H1 (cell line): ENCODE measurements around the gene LVRN. TPM values are rescaled to one million over a fixed set of nuclear protein-coding genes. Genes with fewer than 3 reads are reported as not detected.

Experiments used
- CTCF ChIA-PET: fragments of 300-600 bp; sonication (Branson Sonifier 250); formaldehyde crosslinking; loops from one replicate; lab custom pipeline; 2021; ENCODE audit not compliant: partially characterized antibody; lab: Charles Lee
- POLR2A ChIA-PET: fragments of 300-600 bp; sonication (Branson Sonifier 250); formaldehyde crosslinking; loops from one replicate; lab custom pipeline; 2021; ENCODE audit warnings: inconsistent platforms; ENCODE audit not compliant: partially characterized antibody; lab: Charles Lee
- DNase-seq, 2 experiments: peaks; one replicate each; pipeline versions ENCODE4 v3.0.0 to v3.0.0-alpha.2; 2010 to 2022; ENCODE audit warnings: low spot score in 2 of 2, low read depth in 1 of 2, mixed read lengths in 1 of 2
- FAIRE-seq: peaks from 2 replicates; lab custom pipeline; 2011; peaks lifted over from hg19 to GRCh38; lab: Jason Lieb, UNC
- H2AFZ ChIP-seq: 2 replicates; pipeline ENCODE4 v1.8.1; 2012; ENCODE audit warnings: low read length, inconsistent platforms
- H2AK5ac ChIP-seq: 2 replicates; pipeline ENCODE4 v1.6.1; 2013; ENCODE audit warnings: low read depth, low read length
- H2BK120ac ChIP-seq: replicated peaks from 2 replicates; pipeline ENCODE3; 2013; ENCODE audit warnings: low read depth, low read length, inconsistent platforms
- H2BK12ac ChIP-seq: 2 replicates; pipeline ENCODE4 v1.6.1; 2013; ENCODE audit warnings: low read depth, low read length
- H2BK15ac ChIP-seq: 2 replicates; pipeline ENCODE4 v1.6.1; 2013; ENCODE audit warnings: low read length
- H2BK20ac ChIP-seq: 2 replicates; pipeline ENCODE4 v1.6.1; 2013; ENCODE audit warnings: low read length
- H2BK5ac ChIP-seq: 2 replicates; pipeline ENCODE4 v1.6.1; 2013; ENCODE audit warnings: low read depth, low read length
- H3K14ac ChIP-seq: 2 replicates; pipeline ENCODE4 v1.6.1; 2013; ENCODE audit warnings: inconsistent platforms; ENCODE audit not compliant: insufficient read length
- H3K18ac ChIP-seq: 2 replicates; pipeline ENCODE4 v1.6.1; 2013; ENCODE audit warnings: low read length; ENCODE audit errors: extremely low read depth
- H3K23ac ChIP-seq: 2 replicates; pipeline ENCODE4 v1.6.1; 2013; ENCODE audit warnings: inconsistent platforms; ENCODE audit not compliant: insufficient read length
- H3K23me2 ChIP-seq: 2 replicates; pipeline ENCODE4 v1.6.1; 2013; ENCODE audit warnings: low read depth, low read length
- H3K27ac ChIP-seq: 2 replicates; pipeline ENCODE4 v1.6.1; 2011; ENCODE audit warnings: low read depth, low read length, inconsistent platforms
- H3K27me3 ChIP-seq, 4 experiments: replicated peaks in 1 of 4; 1 replicate in 1 of 4; 2 replicates in 3 of 4; pipeline versions ENCODE4 v1.6.1 to v1.8.1; 2011 to 2013; ENCODE audit warnings: low read length in 3 of 4, mild to moderate bottlenecking in 3 of 4, inconsistent platforms in 2 of 4, mixed read lengths in 2 of 4, moderate library complexity in 1 of 4; ENCODE audit not compliant: control insufficient read depth in 3 of 4, insufficient read depth in 3 of 4; ENCODE audit errors: extremely low read depth in 1 of 4
- H3K36me3 ChIP-seq, 4 experiments: 2 replicates each; pipeline versions ENCODE4 v1.6.1 to v1.8.1; 2011 to 2013; ENCODE audit warnings: mild to moderate bottlenecking in 4 of 4, low read length in 3 of 4, moderate library complexity in 2 of 4, control low read depth in 1 of 4, inconsistent platforms in 1 of 4; ENCODE audit not compliant: insufficient read depth in 4 of 4, control insufficient read depth in 2 of 4
- H3K4ac ChIP-seq: replicated peaks from 2 replicates; pipeline ENCODE3; 2013; ENCODE audit warnings: low read length, low read depth, mixed read lengths, inconsistent platforms; ENCODE audit not compliant: insufficient read length
- H3K4me1 ChIP-seq, 4 experiments: replicated peaks in 1 of 4; 1 replicate in 1 of 4; 2 replicates in 3 of 4; pipeline versions ENCODE4 v1.6.1 to v1.8.1; 2011 to 2013; ENCODE audit warnings: low read length in 3 of 4, inconsistent platforms in 2 of 4, mixed read lengths in 1 of 4; ENCODE audit not compliant: insufficient read depth in 4 of 4, control insufficient read depth in 3 of 4
- H3K4me2 ChIP-seq, 2 experiments: 2 replicates each; pipeline versions ENCODE4 v1.6.1 to v1.8.1; 2011 to 2013; ENCODE audit warnings: low read depth in 2 of 2, low read length in 2 of 2, control low read depth in 1 of 2, inconsistent platforms in 1 of 2, mild to moderate bottlenecking in 1 of 2; ENCODE audit not compliant: insufficient read depth in 1 of 2
- H3K4me3 ChIP-seq, 4 experiments: fragments of 200-600, 300-600 bp in 1 of 4; sonication (generic), shearing (Covaris generic), sonication (Bioruptor Twin) in 1 of 4; 2 replicates each; pipeline versions ENCODE4 v1.5.1 to v1.8.1; 2011 to 2016; ENCODE audit warnings: low read length in 4 of 4, low read depth in 3 of 4, control low read depth in 2 of 4, inconsistent platforms in 2 of 4, mild to moderate bottlenecking in 2 of 4, mixed read lengths in 1 of 4, moderate library complexity in 1 of 4; ENCODE audit not compliant: insufficient read depth in 2 of 4; ENCODE audit errors: extremely low read depth in 1 of 4
- H3K56ac ChIP-seq: replicated peaks from 2 replicates; pipeline ENCODE3; 2013; ENCODE audit warnings: low read depth, mild to moderate bottlenecking, mixed read lengths, low read length, inconsistent platforms; ENCODE audit not compliant: insufficient read length
- H3K79me1 ChIP-seq: 2 replicates; pipeline ENCODE4 v1.6.1; 2013; ENCODE audit warnings: low read depth, low read length, control low read depth
- H3K79me2 ChIP-seq, 2 experiments: 2 replicates each; pipeline versions ENCODE4 v1.6.1 to v1.8.1; 2012 to 2013; ENCODE audit warnings: low read length in 2 of 2, mild to moderate bottlenecking in 2 of 2, inconsistent platforms in 1 of 2; ENCODE audit not compliant: insufficient read depth in 2 of 2, control insufficient read depth in 1 of 2
- H3K9ac ChIP-seq, 4 experiments: replicated peaks in 1 of 4; 1 replicate in 1 of 4; 2 replicates in 3 of 4; pipeline versions ENCODE4 v1.6.1 to v1.8.1; 2011 to 2013; ENCODE audit warnings: low read depth in 3 of 4, low read length in 3 of 4, control low read depth in 2 of 4, mild to moderate bottlenecking in 2 of 4, moderate library complexity in 2 of 4, inconsistent platforms in 1 of 4; ENCODE audit errors: extremely low read depth in 1 of 4
- H3K9me3 ChIP-seq, 2 experiments: 2 replicates each; pipeline versions ENCODE4 v1.6.1 to v1.8.1; 2012 to 2013; ENCODE audit warnings: mild to moderate bottlenecking in 2 of 2, moderate library complexity in 2 of 2, control low read depth in 1 of 2, inconsistent platforms in 1 of 2, low read depth in 1 of 2, low read length in 1 of 2, mixed read lengths in 1 of 2; ENCODE audit not compliant: insufficient read depth in 2 of 2
- H4K20me1 ChIP-seq, 2 experiments: replicated peaks in 1 of 2; 2 replicates each; pipeline versions ENCODE3 to v1.8.1; 2011 to 2013; ENCODE audit warnings: inconsistent platforms in 2 of 2, low read length in 2 of 2, mild to moderate bottlenecking in 1 of 2; ENCODE audit not compliant: insufficient read depth in 2 of 2, control insufficient read depth in 1 of 2
- H4K5ac ChIP-seq: 2 replicates; pipeline ENCODE4 v1.6.1; 2013; ENCODE audit warnings: low read length, low read depth, mixed read lengths, inconsistent platforms; ENCODE audit not compliant: insufficient read length
- H4K8ac ChIP-seq: 2 replicates; pipeline ENCODE4 v1.8.0; 2013; ENCODE audit warnings: mild to moderate bottlenecking, moderate library complexity, low read length, inconsistent platforms; ENCODE audit not compliant: insufficient read depth; ENCODE audit errors: extremely low read depth
- H4K91ac ChIP-seq: replicated peaks from 2 replicates; pipeline ENCODE3; 2013; ENCODE audit warnings: low read length, mixed read lengths, inconsistent platforms; ENCODE audit not compliant: insufficient read length
- ATF2 ChIP-seq: IDR thresholded peaks from 2 replicates; pipeline ENCODE4 v1.6.1; 2012; ENCODE audit warnings: low read length, inconsistent platforms
- E2F6 ChIP-seq: IDR thresholded peaks from 2 replicates; pipeline ENCODE4 v1.6.1; 2012; ENCODE audit warnings: inconsistent platforms
- EZH2 ChIP-seq: fragments of 200-600 bp; sonication (generic); IDR thresholded peaks from 2 replicates; pipeline ENCODE4 v1.7.1; 2012; ENCODE audit warnings: low read depth, mild to moderate bottlenecking, moderate library complexity, low read length, inconsistent platforms; ENCODE audit not compliant: severe bottlenecking
- KDM5A ChIP-seq: fragments of 200-600 bp; IDR thresholded peaks from 2 replicates; pipeline ENCODE4 v1.7.1; 2012; ENCODE audit warnings: mild to moderate bottlenecking, low read length, inconsistent platforms, mixed read lengths
- MAX ChIP-seq: IDR thresholded peaks from 2 replicates; pipeline ENCODE4 v1.6.1; 2012; ENCODE audit warnings: inconsistent platforms
- POLR2AphosphoS5 ChIP-seq: IDR thresholded peaks from 2 replicates; pipeline ENCODE4 v1.6.1; 2011; ENCODE audit warnings: low read depth, low read length
- SUZ12 ChIP-seq: fragments of 200-600 bp; sonication (generic); IDR thresholded peaks from 2 replicates; pipeline ENCODE4 v1.6.1; 2012; ENCODE audit warnings: mild to moderate bottlenecking, inconsistent platforms, low read length, moderate library complexity, mixed read lengths
- WGBS, 2 experiments: shearing (Covaris generic) in 1 of 2; methylation state at CpG; one replicate each; pipeline versions ENCODE4 v1.1.6 to v1.1.7; 2013 to 2015; ENCODE audit warnings: low lambda C conversion rate in 2 of 2, mixed read lengths in 2 of 2, inconsistent platforms in 1 of 2, low coverage in 1 of 2, missing lambda C conversion rate in 1 of 2; ENCODE audit not compliant: insufficient replicate concordance in 2 of 2, insufficient coverage in 1 of 2, insufficient read length in 1 of 2; ENCODE audit errors: extremely low coverage in 1 of 2, missing lambda C conversion rate in 1 of 2; 5-methylcytosine and 5-hydroxymethylcytosine counted together
- polyA plus RNA-seq, 7 experiments: library from polyadenylated mRNA; depleted of rRNA in 3 of 7; stranded (reverse) in 5 of 7; unstranded in 2 of 7; fragments of >200 nt in 5 of 7; fragments of 200-250 nt in 2 of 7; gene quantifications; 1 replicate in 5 of 7; 2 replicates in 1 of 7; 4 replicates in 1 of 7; pipeline versions ENCODE4 v1.2.1 to v1.2.3, GENCODE V29; 2011 to 2013; ENCODE audit warnings: missing spikeins in 2 of 7, mixed read lengths in 2 of 7
- total RNA-seq: library from RNA; stranded (reverse); fragmentation: NEBNext Ultra II Directional; extraction: Animal tissue kit (Norgen Biotek cat#: 25700); gene quantifications from 2 replicates; pipeline ENCODE4 v1.2.1, GENCODE V29; 2021

LVRN gene
- total and polyA plus RNA-seq, 2 of the 8 experiments (the other 6 are each of a cell fraction or from before 2014, with no cell fraction given), result 0.08 to 0.09 TPM

GRCh38 chr5:115961381-115962238, 665 bp upstream of the LVRN start:
- peak overlapping the region; percentile 70 to 84 for H3K4me2 ChIP-seq
- 50% methylated on average over 39 of the region's 42 CpGs; no CpG with 5 or more reads in 1 of the 2 experiments for WGBS, 2 experiments
- ChIA-PET POLR2A (no interaction called here), CTCF (interaction anchor here (0.6 to 2.3 kb wide), 11 partner anchors 8 to 325 kb away, joined by 3 to 15 read pairs (median 4); no protein-coding TSS in a partner anchor)
- no peak overlapping the region for H2AK5ac ChIP-seq
- no peak for FAIRE-seq
- H3K9ac ChIP-seq, result no peak overlapping the region
- H2AFZ ChIP-seq, result peak overlapping the region; percentile 41; the same call in 1 of the 2 replicates
- H3K56ac ChIP-seq, result no peak overlapping the region
- no peak overlapping the region for H4K91ac ChIP-seq
- H3K4ac ChIP-seq, result no peak overlapping the region
- no peaks in the 10 kb centered on the region for H3K79me1 ChIP-seq
- H2BK120ac ChIP-seq, result no peak overlapping the region
- no peak overlapping the region for H3K27ac ChIP-seq
- peak overlapping the region; percentile 11 to 54 (median 12); a peak in 5 of 8 replicates for H3K4me3 ChIP-seq
- no peaks in the 10 kb centered on the region; the same call in 1 of the 2 replicates for H3K23me2 ChIP-seq
- H3K18ac ChIP-seq, result no peak overlapping the region; the same call in 1 of the 2 replicates
- no peak overlapping the region for H2BK15ac ChIP-seq
- H2BK5ac ChIP-seq, result no peak overlapping the region
- no peaks in the 10 kb centered on the region for H3K9me3 ChIP-seq
- H3K36me3 ChIP-seq, result no peaks in the 10 kb centered on the region
- H3K23ac ChIP-seq, result no peak overlapping the region
- 0 out of 2 replicates have a peak overlapping the region, but pooled peaks have one; percentile 44 for H2BK20ac ChIP-seq
- no peaks in the 10 kb centered on the region for H3K79me2 ChIP-seq
- DNase-seq, result peak in 1 of 2 experiments; percentile 51
- H3K4me1 ChIP-seq, result peaks cover 0 to 8% (median under 1%) of the 10 kb centered on the region in 4 experiments; a peak in 4 of 7 replicates
- no peaks in the 10 kb centered on the region for H4K20me1 ChIP-seq
- H4K8ac ChIP-seq, result no peak overlapping the region; the same call in 1 of the 2 replicates
- H3K14ac ChIP-seq, result no peak overlapping the region
- H2BK12ac ChIP-seq, result no peak overlapping the region
- peaks cover 18 to 49% (median 36%) of the 10 kb centered on the region in 4 experiments for H3K27me3 ChIP-seq
- no peak overlapping the region for H4K5ac ChIP-seq
- peak; percentile 10 for TF ChIP-seq EZH2
- no peak for TF ChIP-seq POLR2AphosphoS5
- TF ChIP-seq KDM5A, result no peak
- peak; percentile 57; the same call in 1 of the 2 replicates for TF ChIP-seq MAX
- TF ChIP-seq SUZ12, result peak; percentile 37
- TF ChIP-seq ATF2, result no peak
- TF ChIP-seq E2F6, result peak; percentile 53; the same call in 1 of the 2 replicates
